ENCODE results near the gene DNASE1L1. TPM values are rescaled to one million over a fixed set of nuclear protein-coding genes. Genes with fewer than 3 reads are reported as not detected.

The DNASE1L1 gene
- total and polyA plus RNA-seq, 2 of the 13 experiments (the other 11 are each of a cell fraction or from before 2014, with no cell fraction given), result 4.7 to 12.3 TPM

- TF ChIP-seq RFXAP (CRISPR knock-in tag; IDR thresholded peaks at IDR 0.05; ENCODE audit: borderline replicate concordance) (no peak), HBP1 (CRISPR knock-in tag; IDR thresholded peaks at IDR 0.05; ENCODE audit: low read depth) (no peak), ARID3A (IDR thresholded peaks at IDR 0.05; ENCODE audit: low read depth, low read length) (no peak), ZBTB49 (CRISPR knock-in tag; IDR thresholded peaks at IDR 0.05; ENCODE audit: borderline replicate concordance) (no peak), ZC3H4 (CRISPR knock-in tag; IDR thresholded peaks at IDR 0.05; ENCODE audit: borderline replicate concordance) (peak; percentile 57; the same call in 1 of the 2 replicates), KLF16 (CRISPR knock-in tag; IDR thresholded peaks at IDR 0.05) (peak in 1 of 2 experiments; percentile 51; a peak in 1 of 4 replicates), ZNF770 (CRISPR knock-in tag; IDR thresholded peaks at IDR 0.05) (no peak; the same call in 1 of the 2 replicates), EZH2 (conservative IDR thresholded peaks at IDR 0.05; ENCODE audit: low read depth, low read length) (no peak), ATF3 (CRISPR knock-in tag; IDR thresholded peaks at IDR 0.05) (no peak), ZNF766 (CRISPR knock-in tag; IDR thresholded peaks at IDR 0.05; ENCODE audit: borderline replicate concordance) (peak; percentile 38; the same call in 1 of the 2 replicates), NFIB (CRISPR knock-in tag; IDR thresholded peaks at IDR 0.05; ENCODE audit: borderline replicate concordance) (no peak), TIGD3 (CRISPR knock-in tag; IDR thresholded peaks at IDR 0.05; ENCODE audit: borderline replicate concordance) (no peak), MXD3 (CRISPR knock-in tag; IDR thresholded peaks at IDR 0.05) (no peak), ZNF75D (CRISPR knock-in tag; IDR thresholded peaks at IDR 0.05; ENCODE audit: borderline replicate concordance) (no peak), ZNF737 (CRISPR knock-in tag; IDR thresholded peaks at IDR 0.05; ENCODE audit: borderline replicate concordance) (no peak)
Observed at GRCh38 chrX:154397888-154398667, 11.0 kb downstream of the DNASE1L1 start, which contains the start of gene RPL10 (continued).

Data from HepG2 (cell line).